NAMALWA (cell line): Measurements from ENCODE around the gene IMPDH2.
"Not testable (repeated sequence)": the region's sequence is repeated elsewhere in the genome, so short reads cannot be mapped to it uniquely, and the experiment has no call there.

Experiments used
- DNase-seq: peaks from one replicate; pipeline ENCODE4 v3.0.0-alpha.2; 2015; ENCODE audit warnings: low spot score

IMPDH2 gene

DNA sequence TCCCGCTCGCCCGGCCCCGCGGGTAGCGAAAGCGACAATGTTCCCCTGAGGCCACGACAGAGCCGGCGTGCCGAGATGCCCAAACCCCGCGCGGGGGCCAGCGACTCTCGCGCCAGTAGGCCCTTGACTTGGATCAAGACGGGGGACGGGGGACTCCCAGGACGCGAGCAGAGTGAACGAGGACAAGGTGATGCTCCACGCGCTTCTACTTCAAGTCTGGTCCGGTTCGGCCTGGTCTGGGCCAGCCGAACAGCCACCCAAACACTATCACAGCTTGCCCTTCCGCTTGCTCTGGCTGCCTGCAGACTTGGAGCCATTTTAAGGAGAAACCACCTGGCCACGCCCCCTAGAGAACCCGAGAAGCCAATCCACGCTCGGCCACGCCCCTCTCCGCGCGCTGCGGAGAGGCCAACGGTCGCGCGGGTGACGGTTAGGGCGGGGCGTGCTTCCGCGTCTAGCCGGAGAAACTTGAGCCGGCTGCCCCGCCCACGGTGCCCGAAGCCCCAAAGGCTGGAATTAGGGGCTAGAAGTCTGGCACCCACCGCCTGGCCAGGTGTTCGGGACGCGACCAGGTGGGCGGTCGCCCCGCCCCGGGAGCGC, 7.9 kb downstream of the IMPDH2 start:
- peak; percentile 95 for DNase-seq

DNA sequence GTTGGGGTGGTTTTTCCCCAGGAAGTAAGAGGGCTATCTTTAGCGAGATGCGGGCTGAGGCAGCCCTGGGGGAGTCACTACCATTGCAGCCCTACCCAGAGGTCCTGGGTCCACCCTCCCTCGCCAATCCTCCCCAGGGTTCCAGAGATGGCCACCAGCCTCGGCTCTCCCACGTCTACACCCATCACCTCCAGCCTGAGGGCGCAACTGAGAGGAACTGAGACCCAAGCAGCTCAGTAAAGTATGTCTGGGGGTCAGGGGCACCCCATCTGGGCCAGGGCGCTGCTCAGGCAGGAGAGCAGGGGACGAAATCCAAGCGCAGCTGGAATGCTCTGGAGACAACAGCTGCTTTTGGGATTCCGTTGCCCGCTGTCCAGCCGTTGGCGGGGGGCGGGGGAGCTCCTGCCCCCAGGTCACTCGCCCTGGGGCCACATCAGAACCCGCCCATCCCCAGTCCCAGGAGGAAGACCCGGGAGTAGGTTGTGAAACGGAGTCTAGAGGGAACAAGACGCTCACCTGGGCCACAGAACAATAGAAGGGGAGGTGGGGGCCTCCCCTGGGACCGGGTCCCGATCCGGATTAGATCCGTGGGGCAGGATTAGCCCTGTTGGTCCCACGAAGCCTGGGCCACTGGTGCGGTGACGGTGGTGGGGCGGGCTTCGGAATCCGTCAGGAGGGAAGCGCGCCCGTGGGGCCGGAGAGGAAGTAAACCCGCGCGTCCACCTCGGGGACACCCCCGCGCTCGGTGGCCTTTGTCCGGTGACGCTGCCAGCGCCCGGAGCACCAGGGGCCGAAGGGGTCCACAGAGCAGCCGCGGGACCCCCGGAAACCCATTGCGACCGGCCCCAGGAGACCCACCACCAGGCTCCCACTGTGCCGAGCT, 8.6 kb downstream of the IMPDH2 start:
- peak; percentile 47 for DNase-seq

DNA sequence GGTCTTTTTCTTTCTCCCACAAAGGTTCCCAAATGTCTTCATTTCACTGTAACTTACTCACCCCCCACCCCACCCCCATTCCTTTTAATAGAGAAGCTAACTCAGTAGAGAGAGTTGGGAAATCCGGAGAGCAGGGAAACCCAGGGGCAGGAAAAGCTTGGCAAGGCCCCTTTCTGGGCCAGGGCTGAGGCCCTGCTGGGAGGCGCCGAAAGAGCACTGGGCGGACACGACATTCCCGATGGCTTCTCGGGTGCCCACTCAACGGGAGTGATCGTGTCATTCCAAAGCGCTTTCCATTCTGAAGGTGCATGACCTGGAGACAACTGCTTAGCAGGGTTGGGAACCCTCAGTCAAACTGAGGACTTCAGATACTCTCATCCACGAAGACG, 9.3 kb downstream of the IMPDH2 start:
- DNase-seq, result no peak

DNA sequence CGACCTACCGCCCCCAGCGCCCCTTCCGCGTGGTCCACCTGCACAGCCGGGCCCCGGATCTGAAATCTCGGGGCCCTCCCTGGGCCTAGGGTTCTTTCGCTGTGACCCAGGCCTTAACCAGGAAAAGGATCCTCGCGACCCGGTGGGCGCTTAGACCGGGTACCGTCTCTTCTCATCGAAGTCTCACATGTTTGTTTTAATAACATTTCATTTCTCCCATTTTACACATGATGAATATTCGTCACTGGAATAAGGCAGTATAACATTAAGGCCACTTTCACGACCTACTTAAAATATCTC, 10.5 kb downstream of the IMPDH2 start:
- no peak for DNase-seq

DNA sequence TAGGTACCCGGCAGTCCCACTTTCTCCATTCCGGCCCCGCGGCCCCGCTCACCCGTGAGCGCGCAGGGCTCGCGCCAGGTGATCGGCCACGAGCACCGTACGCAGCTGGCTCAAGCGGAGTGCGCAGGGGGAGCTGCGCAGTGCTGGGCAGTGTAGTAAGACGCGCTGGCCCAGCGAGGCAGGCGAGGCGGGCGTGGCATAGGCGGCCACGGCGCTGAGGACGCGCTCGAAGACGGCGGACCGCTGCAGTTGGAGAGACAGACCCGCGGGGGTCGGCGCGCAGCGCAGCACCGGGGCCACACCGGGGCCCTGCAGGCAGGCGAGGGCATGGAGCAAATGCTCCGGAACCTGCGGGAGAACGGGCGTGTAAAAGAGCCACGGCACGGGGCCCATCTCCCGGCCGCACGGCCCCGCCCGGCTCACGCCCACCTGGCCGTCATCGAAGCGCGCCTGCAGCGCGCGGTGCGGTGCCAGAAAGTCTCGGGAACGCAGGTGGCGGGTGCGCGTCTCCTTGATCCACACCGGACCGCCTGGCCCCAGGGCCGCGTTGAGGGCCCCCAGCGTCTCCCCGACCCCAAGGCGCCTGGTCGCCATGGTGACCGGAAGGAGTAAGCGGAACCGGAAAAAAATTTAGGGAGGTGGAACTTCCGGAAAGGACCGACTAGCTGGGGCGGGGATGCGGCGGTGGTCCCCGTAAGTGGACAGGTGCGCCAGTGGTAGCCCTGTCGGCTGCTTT, 11.1 kb downstream of the IMPDH2 start, which contains the start of gene DALRD3:
Gene DALRD3, minus strand, starts transcription at position 610 of the 736 bp plus-strand sequence. Its CDS starts 16 bp downstream, at position 594.
- DNase-seq, result peak; percentile 59

DNA sequence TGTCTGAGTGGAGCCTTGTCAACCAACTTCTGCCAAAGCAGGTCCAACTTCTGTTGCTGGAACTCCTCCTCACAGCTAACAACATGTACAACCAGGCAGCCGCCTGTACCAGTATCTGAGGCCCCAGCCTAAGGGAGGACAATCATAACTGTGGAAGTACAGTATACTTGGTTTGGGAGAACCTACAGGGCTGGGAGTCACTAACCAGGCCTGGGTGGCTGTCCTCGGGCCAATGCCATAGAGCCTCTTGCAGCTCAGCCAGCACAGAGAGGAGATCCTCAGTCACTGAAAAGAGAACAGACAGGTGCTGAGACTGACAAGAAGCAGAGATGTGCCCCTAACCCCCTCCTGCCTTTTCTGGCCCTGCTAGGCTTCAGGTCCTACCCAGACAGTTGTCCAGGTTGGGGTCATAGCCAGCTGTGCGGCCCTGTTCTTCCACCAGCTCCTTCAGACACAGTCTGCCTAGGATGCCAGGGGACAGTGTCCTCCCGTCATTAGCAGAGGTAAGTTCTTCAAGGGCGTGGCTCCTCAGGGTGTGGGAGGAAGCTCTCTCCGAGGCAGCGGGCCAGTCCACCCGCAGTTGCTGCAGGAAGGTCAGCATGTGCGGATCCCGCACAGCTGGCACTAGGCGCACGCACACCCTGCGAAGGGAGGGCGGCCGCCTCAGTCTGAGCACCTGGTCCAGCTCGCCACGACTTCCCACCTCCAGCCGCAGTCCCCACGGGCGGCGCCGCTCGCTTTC, 11.8 kb downstream of the IMPDH2 start:
- no peak for DNase-seq

DNA sequence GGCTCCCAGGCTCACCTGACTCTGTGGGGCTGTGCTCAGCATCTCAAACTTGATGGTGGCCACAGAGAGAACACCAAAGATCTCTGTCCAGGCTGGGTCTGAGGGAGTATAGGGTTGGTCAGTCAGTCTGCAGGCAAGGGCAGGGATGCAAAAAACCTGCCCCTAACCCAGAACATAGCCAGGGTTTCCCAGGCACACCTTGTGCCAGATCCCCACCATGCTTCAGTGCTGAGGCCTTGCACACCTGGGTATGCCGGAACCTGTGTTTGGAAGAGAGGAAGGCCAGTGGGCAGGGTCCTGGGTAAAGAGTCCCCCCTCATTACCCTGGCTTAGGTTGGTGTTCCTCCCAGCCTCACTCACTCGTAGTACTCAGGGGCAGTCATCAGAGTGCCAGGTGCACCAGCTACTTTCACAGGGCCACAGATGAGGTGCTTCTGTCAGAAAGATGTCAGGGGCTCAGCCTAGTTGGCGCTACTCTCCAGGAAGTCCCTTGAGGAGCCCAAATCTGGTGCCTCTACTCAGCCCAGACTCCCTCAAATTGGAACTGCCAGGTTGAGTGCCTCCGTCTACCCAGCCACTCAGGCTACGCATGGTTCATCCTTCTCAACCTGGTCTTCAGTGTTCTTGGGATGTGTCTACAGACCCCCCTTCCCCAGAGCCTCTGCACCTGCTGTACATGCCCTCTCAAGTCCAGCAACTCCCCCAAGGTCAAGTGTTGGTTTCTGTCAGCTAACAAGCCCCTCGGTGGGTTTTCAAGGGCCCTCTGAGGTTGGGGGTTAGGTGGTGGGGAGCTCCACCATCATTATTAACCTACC, 12.6 kb downstream of the IMPDH2 start:
- no peak for DNase-seq

DNA sequence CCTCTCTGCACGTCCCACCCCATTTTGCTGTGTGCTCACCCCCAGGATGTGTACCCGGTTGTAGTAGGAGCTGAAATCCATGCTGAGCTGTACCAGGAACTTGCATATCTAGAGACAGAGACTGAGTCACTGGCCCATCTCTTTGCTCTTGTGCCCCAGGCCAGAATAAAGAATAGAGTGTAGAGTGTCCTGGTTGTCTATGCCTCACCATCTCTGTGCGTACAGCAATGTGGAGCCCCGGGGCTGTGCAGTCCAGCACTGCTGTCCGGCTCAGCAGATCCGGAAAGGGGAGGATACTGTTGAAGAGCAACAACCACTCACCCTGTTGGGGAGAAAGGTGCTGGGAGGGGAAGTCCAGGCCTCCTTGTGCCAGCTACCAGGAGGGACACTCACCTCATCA, 13.4 kb downstream of the IMPDH2 start:
- DNase-seq, result no peak

DNA sequence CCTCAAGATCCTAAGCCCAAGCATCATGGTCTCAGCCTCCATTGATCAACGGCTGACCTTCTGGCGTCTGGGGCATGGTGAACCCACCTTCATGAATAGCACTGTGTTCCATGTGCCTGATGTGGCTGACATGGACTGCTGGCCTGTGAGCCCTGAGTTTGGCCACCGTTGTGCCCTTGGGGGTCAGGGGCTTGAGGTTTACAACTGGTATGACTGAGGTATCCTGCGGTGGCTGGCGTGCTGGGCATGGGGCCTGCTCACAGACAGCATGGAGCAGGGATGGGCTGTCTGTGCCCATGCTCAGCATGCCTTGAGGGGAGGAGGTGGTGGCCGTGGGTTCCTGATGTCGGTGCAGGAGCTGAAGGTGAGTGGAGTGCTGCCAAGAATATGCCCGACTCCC, 14.1 kb downstream of the IMPDH2 start:
- DNase-seq, result no peak

DNA sequence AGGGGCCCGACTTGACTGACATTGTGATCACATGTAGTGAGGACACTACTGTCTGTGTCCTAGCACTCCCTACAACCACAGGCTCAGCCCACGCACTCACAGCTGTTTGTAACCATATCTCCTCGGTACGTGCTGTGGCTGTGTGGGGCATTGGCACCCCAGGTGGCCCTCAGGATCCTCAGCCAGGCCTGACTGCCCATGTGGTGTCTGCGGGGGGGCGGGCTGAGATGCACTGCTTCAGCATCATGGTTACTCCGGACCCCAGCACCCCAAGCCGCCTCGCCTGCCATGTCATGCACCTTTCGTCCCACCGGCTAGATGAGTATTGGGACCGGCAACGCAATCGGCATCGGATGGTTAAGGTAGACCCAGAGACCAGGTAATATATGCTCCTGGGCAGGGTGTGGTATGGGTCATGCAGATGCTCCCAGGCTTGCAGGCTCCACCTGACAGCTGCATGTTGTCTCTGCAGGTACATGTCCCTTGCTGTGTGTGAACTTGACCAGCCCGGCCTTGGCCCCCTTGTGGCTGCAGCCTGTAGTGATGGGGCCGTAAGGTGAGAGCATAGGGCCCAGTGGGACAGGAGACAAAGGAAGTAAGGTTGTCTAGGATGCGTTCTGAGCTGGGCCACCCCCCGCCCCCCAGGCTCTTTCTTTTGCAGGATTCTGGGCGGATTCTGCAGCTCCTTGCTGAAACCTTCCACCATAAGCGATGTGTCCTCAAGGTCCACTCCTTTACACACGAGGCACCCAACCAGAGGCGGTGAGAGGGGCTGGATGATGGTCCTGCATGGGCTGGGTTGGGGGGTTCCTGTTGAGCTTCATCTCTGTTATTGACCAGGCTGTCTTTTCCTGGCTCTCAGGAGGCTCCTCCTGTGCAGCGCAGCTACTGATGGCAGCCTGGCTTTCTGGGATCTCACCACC, 15.2 kb downstream of the IMPDH2 start:
- DNase-seq, result peak; percentile 62

DNA sequence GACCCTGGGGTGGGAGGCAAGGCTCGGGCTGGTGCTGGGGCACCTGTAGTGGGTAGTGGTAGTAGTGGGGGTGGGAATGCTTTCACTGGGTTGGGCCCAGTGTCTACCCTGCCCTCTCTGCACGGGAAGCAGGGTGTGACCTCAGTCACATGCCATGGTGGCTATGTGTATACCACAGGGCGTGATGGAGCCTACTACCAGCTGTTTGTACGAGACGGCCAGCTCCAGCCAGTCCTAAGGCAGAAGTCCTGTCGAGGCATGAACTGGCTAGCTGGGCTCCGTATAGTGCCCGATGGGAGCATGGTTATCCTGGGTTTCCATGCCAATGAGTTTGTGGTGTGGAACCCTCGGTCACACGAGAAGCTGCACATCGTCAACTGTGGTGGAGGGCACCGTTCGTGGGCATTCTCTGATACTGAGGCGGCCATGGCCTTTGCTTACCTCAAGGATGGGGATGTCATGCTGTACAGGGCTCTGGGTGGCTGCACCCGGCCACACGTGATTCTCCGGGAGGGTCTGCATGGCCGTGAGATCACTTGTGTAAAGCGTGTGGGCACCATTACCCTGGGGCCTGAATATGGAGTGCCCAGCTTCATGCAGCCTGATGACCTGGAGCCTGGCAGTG, 16.0 kb downstream of the IMPDH2 start:
- DNase-seq, result no peak

DNA sequence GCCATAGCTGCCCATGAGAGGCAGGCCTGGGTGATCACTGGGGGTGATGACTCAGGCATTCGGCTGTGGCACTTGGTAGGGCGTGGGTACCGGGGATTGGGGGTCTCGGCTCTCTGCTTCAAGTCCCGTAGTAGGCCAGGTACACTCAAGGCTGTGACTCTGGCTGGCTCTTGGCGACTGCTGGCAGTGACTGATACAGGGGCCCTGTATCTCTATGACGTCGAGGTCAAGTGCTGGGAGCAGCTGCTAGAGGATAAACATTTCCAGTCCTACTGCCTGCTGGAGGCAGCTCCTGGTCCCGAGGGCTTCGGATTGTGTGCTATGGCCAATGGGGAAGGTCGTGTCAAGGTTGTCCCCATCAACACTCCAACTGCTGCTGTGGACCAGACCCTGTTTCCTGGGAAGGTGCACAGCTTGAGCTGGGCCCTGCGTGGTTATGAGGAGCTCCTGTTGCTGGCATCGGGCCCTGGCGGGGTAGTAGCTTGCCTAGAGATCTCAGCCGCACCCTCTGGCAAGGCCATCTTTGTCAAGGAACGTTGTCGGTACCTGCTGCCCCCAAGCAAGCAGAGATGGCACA, 16.7 kb downstream of the IMPDH2 start:
- no peak for DNase-seq

DNA sequence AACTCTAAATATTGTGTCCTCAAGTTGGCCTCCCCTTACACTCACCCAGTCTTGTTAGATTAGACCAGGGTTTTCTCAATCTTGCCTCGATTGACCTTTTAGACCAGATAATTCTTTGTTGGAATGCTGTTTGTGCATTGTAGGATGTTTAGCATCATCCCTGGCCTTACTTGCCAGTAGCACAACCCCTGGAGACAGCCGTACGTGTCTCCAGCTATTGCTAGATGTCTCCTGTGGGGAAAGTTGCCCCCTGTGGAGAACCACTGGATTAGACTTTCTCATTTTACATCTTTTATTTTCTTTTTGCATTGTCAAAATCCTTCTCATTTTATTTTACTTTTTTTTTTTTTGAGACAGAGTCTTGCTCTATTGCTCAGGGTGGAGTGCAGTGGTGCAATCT, 19.8 kb downstream of the IMPDH2 start:
- DNase-seq, result no peak

DNA sequence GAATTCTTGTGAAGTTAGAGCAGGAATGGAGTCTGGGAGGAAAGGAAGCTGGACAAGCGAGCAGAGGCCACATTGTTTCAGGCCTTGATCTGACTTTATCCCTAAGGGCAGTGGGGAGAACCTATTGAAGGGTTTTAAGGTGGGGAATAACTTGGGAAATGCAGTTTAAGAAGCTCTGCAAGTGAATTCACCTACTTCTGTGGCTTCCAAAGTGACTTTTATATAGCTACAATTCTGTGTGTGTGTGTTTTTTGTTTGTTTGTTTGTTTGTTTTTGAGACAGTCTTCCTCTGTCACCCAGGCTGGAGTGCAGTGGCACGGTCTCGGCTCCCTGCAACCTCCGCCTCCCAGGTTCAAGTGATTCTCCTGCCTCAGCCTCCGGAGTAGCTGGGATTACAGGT, 20.6 kb downstream of the IMPDH2 start:
- not testable (repeated sequence) for DNase-seq

DNA sequence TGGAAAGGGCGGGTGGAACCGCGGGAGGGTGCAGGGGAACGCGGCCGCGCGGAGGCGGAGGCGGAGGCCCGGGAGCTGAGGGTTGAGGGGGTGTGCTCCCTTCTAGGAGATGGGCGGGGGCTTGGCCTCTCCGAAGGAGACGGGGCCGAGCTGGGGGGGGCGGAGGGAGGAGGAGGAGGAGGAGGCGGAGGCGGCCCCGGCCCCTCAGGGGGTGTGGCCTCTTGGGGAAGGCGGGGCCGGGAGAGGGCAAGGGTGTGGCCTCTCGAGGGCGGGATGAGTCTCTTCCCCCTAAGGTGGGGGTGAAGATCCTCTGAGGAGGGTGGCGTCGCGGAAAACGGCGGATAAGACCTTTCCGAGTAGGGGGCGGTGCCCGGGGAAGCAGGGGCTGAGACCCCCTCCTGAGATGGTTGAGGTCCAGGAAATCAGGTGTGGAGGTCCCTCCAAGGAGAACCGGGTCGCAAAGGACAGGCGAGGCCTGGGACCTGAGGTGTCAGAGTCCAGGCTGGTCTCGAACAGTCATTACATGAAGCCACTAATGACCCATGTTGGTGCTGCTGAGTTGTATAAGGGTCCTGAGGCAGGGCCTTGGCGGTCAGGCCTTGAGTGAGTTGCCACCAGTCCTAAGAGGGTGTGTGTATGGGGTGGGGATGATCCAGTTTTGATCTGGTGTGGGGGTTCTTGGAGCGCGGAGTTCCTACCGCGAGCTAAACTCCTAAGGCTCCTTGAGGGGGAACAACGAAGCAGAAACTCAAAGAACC, 21.2 kb downstream of the IMPDH2 start:
- peak; percentile 79 for DNase-seq

DNA sequence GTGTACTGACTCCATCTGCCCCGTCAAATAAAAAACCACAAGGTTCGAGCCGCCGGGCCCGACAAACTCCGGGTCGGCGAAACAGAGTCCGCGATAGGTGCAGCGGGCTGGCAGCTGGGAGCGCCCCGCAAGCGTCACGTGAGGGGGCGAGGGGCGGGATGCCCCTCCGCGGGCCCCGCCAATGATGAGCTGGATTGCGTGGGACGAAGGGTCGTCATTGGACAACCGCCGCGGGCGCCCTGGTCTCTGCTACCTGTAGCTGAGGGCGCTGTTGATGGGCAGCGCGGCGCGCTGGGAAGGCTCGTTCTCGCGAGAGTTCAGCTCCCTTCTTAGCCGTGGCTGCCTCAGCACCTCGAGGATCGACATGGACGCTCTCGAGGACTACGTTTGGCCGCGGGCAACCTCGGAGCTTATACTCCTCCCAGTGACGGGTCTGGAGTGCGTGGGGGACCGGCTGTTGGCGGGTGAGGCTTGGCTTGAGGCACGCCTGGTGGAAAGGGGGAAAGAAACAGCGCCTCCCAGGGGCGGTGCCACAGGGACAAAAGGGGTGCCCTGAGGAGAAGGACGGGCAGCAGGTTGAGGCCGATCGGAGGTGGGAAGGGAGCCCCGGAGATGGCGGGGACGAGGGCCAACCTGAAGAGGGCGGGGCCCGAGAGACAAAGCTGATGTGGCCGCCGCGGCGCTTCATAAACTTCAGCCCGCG, 22.0 kb downstream of the IMPDH2 start, which contains the start of gene WDR6:
Gene WDR6, plus strand, starts transcription at position 324 of the 703 bp plus-strand sequence. Its CDS starts 41 bp downstream, at position 365.
- peak; percentile 90 for DNase-seq

DNA sequence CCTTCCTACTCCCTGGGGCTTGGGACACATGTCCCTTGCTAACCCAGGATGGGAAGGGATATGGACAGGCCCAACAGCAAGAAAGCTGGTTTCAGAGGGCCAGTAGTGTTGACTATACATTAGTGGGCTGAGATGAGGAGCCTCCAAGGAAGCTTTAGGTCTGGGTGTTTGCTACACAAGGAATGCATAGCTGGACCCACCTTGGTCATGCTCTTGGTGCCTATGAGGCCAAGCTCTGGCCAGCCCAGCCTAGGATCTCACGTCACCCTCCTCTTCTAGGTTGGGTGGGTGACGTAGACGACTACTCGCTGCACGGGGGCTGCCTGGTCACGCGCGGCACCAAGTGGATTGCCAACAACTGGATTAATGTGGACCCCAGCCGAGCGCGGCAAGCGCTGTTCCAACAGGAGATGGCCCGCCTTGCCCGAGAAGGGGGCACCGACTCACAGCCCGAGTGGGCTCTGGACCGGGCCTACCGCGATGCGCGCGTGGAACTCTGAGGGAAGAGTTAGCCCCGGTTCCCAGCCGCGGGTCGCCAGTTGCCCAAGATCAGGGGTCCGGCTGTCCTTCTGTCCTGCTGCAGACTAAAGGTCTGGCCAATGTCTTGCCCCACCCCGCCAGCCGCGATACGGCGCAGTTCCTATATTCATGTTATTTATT, 22.7 kb downstream of the IMPDH2 start:
- DNase-seq, result no peak
